Activated CD8-positive, alpha-beta memory T cell treated with anti-CD3 and anti-CD28 coated beads, Interleukin-2, amount 50 U/mL, for 48 hours (primary cell): ENCODE measurements around the gene RSPH10B2.
"Not testable (repeated sequence)": the region's sequence is repeated elsewhere in the genome, so short reads cannot be mapped to it uniquely, and the experiment has no call there.

ENCODE experiments used
- DNase-seq: peaks from one replicate; pipeline ENCODE4 v3.0.0-alpha.2; 2020

The RSPH10B2 gene

GRCh38 chr7:6843654-6844053, 89.8 kb downstream of the RSPH10B2 start:
- DNase-seq = not testable (repeated sequence)

GRCh38 chr7:6845971-6846449, 92.1 kb downstream of the RSPH10B2 start:
- not testable (repeated sequence) for DNase-seq

- not testable (repeated sequence) for DNase-seq
These were observed 93.8 kb downstream of the RSPH10B2 start for GRCh38 chr7:6847751-6848150.
